ENCODE measurements around the gene GHITM.
"Not testable (repeated sequence)": the region's sequence is repeated elsewhere in the genome, so short reads cannot be mapped to it uniquely, and the experiment has no call there.

Gene GHITM

GRCh38 chr10:84148006-84148597 is 8.8 kb downstream of the GHITM start:
- not testable (repeated sequence) for DNase-seq (ENCODE audit: low read depth)

GRCh38 chr10:84149854-84150253 is 10.5 kb downstream of the GHITM start:
- DNase-seq (ENCODE audit: low read depth), result no peak

- no peak for DNase-seq (ENCODE audit: low read depth)
Measured at GRCh38 chr10:84152769-84153168, 13.5 kb downstream of the GHITM start.

GRCh38 chr10:84155521-84155920 is 16.2 kb downstream of the GHITM start:
- no peak for DNase-seq (ENCODE audit: low read depth)

- DNase-seq (ENCODE audit: low read depth), result no peak
Measured at GRCh38 chr10:84156009-84156408, 16.7 kb downstream of the GHITM start.

- no peak for DNase-seq (ENCODE audit: low read depth)
Measured at GRCh38 chr10:84156768-84157167, 17.5 kb downstream of the GHITM start.

GRCh38 chr10:84158061-84158460 is 18.8 kb downstream of the GHITM start:
- DNase-seq (ENCODE audit: low read depth), result no peak

GRCh38 chr10:84158550-84158949 is 19.2 kb downstream of the GHITM start:
- no peak for DNase-seq (ENCODE audit: low read depth)

GRCh38 chr10:84159076-84159685 is 19.9 kb downstream of the GHITM start:
- no peak for DNase-seq (ENCODE audit: low read depth)

- DNase-seq (ENCODE audit: low read depth), result no peak
Measured at GRCh38 chr10:84160663-84161362, 21.5 kb downstream of the GHITM start.

GRCh38 chr10:84163996-84164395 is 24.7 kb downstream of the GHITM start:
- DNase-seq (ENCODE audit: low read depth), result no peak

GRCh38 chr10:84164442-84164841 is 25.1 kb downstream of the GHITM start:
- DNase-seq (ENCODE audit: low read depth), result no peak

- DNase-seq (ENCODE audit: low read depth), result no peak
Measured at GRCh38 chr10:84166620-84167288, 27.4 kb downstream of the GHITM start.

GRCh38 chr10:84167289-84167653 is 28.0 kb downstream of the GHITM start:
- not testable (repeated sequence) for DNase-seq (ENCODE audit: low read depth)

- DNase-seq (ENCODE audit: low read depth), result not testable (repeated sequence)
Measured at GRCh38 chr10:84168382-84168781, 29.1 kb downstream of the GHITM start.

- DNase-seq (ENCODE audit: low read depth), result not testable (repeated sequence)
Measured at GRCh38 chr10:84171237-84171636, 31.9 kb downstream of the GHITM start.

GRCh38 chr10:84171700-84172466 is 32.6 kb downstream of the GHITM start:
- DNase-seq (ENCODE audit: low read depth), result not testable (repeated sequence)

- no peak for DNase-seq (ENCODE audit: low read depth)
Measured at GRCh38 chr10:84172467-84173356, 33.4 kb downstream of the GHITM start.

- no peak for DNase-seq (ENCODE audit: low read depth)
Measured at GRCh38 chr10:84173501-84173929, 34.2 kb downstream of the GHITM start, which contains the start of gene GPR15LG. Gene GPR15LG, plus strand, starts transcription at chr10:84173801. Its CDS starts 51 bp downstream, at chr10:84173852.

- DNase-seq (ENCODE audit: low read depth), result no peak
Measured at GRCh38 chr10:84175436-84175835, 36.1 kb downstream of the GHITM start.

GRCh38 chr10:84176351-84176750 is 37.0 kb downstream of the GHITM start:
- no peak for DNase-seq (ENCODE audit: low read depth)
